SK-N-SH (cell line): ENCODE measurements around the gene MMP14. TPM values are rescaled to one million over a fixed set of nuclear protein-coding genes. Genes with fewer than 3 reads are reported as not detected.

Source experiments
- CTCF ChIA-PET: fragments of 300-600, 350-600 bp; formaldehyde crosslinking; extraction: SDS; loops from one replicate; lab custom pipeline; 2021; lab: Yijun Ruan, JAX
- POLR2A ChIA-PET: fragments of 350-600 bp; sonication (Branson Sonifier 250); formaldehyde crosslinking; extraction: SDS; loops from one replicate; lab custom pipeline; 2020; ENCODE audit warnings: antibody characterized with exemption, inconsistent platforms; lab: Yijun Ruan, JAX
- DNase-seq: peaks from one replicate; pipeline ENCODE4 v3.0.0; 2012
- H2AFZ ChIP-seq: fragments of 200-600 bp; sonication (generic); 2 replicates; pipeline ENCODE4 v1.8.1; 2016; ENCODE audit warnings: antibody characterized with exemption, mild to moderate bottlenecking, low read depth
- H3F3A ChIP-seq: fragments of 200-600 bp; sonication (generic); replicated peaks from 2 replicates; pipeline ENCODE3; 2016; ENCODE audit warnings: antibody characterized with exemption, mild to moderate bottlenecking; ENCODE audit not compliant: insufficient read depth
- H3K27ac ChIP-seq, 2 experiments: fragments of 200-500 bp in 1 of 2; fragments of 200-600 bp in 1 of 2; sonication (Bioruptor generic) in 1 of 2; sonication (generic), shearing (Covaris generic) in 1 of 2; 2 replicates each; pipeline versions ENCODE4 v1.5.1 to v1.6.1; 2014 to 2016; ENCODE audit warnings: low read depth in 2 of 2, inconsistent platforms in 1 of 2, low read length in 1 of 2, mild to moderate bottlenecking in 1 of 2, mixed read lengths in 1 of 2
- H3K27me3 ChIP-seq: fragments of 200-600 bp; sonication (generic), shearing (Covaris generic); 2 replicates; pipeline ENCODE4 v1.6.1; 2016; ENCODE audit warnings: mixed run types; ENCODE audit not compliant: insufficient read depth
- H3K36me3 ChIP-seq, 2 experiments: fragments of 200-500 bp in 1 of 2; fragments of 200-600 bp in 1 of 2; sonication (Bioruptor generic) in 1 of 2; sonication (generic) in 1 of 2; replicated peaks in 1 of 2; 2 replicates each; pipeline versions ENCODE3 to v1.5.1; 2014 to 2016; ENCODE audit warnings: low read length in 1 of 2, mild to moderate bottlenecking in 1 of 2; ENCODE audit not compliant: insufficient read depth in 2 of 2, control insufficient read depth in 1 of 2
- H3K4me1 ChIP-seq, 2 experiments: fragments of 200-500 bp in 1 of 2; fragments of 200-600 bp in 1 of 2; sonication (Bioruptor generic) in 1 of 2; sonication (generic), shearing (Covaris generic) in 1 of 2; 2 replicates each; pipeline versions ENCODE4 v1.5.1 to v1.6.1; 2014 to 2016; ENCODE audit warnings: low read depth in 1 of 2, low read length in 1 of 2, mixed run types in 1 of 2; ENCODE audit not compliant: insufficient read depth in 2 of 2, control insufficient read depth in 1 of 2
- H3K4me2 ChIP-seq: fragments of 200-600 bp; sonication (generic), shearing (Covaris generic); 2 replicates; pipeline ENCODE4 v1.6.1; 2017; ENCODE audit warnings: mixed run types
- H3K4me3 ChIP-seq, 2 experiments: fragments of 200-500 bp in 1 of 2; fragments of 200-600 bp in 1 of 2; sonication (Bioruptor generic) in 1 of 2; sonication (generic), shearing (Covaris generic) in 1 of 2; 2 replicates each; pipeline versions ENCODE4 v1.5.1 to v1.8.1; 2014 to 2016; ENCODE audit warnings: low read depth in 2 of 2, inconsistent platforms in 1 of 2, low read length in 1 of 2, mild to moderate bottlenecking in 1 of 2, mixed read lengths in 1 of 2, moderate library complexity in 1 of 2
- H3K79me2 ChIP-seq: fragments of 200-600 bp; sonication (generic); 2 replicates; pipeline ENCODE4 v1.8.1; 2017; ENCODE audit warnings: mild to moderate bottlenecking; ENCODE audit not compliant: insufficient read depth
- H3K9ac ChIP-seq: fragments of 200-600 bp; sonication (generic); 2 replicates; pipeline ENCODE4 v1.6.1; 2017; ENCODE audit warnings: mixed run types
- H3K9me2 ChIP-seq: fragments of 200-600 bp; sonication (generic); 2 replicates; pipeline ENCODE4 v1.6.1; 2017; ENCODE audit warnings: mixed run types
- H3K9me3 ChIP-seq: fragments of 200-600 bp; sonication (generic); 2 replicates; pipeline ENCODE4 v1.6.1; 2017; ENCODE audit warnings: mixed run types, mild to moderate bottlenecking, moderate library complexity
- H4K20me1 ChIP-seq: fragments of 200-600 bp; sonication (generic); 2 replicates; pipeline ENCODE4 v1.6.1; 2017; ENCODE audit warnings: mild to moderate bottlenecking, mixed run types; ENCODE audit not compliant: insufficient read depth
- CHD2 ChIP-seq: fragments of 150-350 bp; IDR thresholded peaks from 2 replicates; pipeline ENCODE4 v1.6.1; 2018; ENCODE audit warnings: low read length; ENCODE audit not compliant: partially characterized antibody
- EP300 ChIP-seq, 2 experiments: IDR thresholded peaks; 2 replicates each; pipeline versions ENCODE4 v1.4.0 to v1.6.1; 2012; ENCODE audit warnings: borderline replicate concordance in 1 of 2, low read depth in 1 of 2, low read length in 1 of 2
- EZH2phosphoT487 ChIP-seq: fragments of 200-600 bp; sonication (generic); IDR thresholded peaks from 2 replicates; pipeline ENCODE4 v1.6.1; 2017; ENCODE audit warnings: low read depth, mixed run types, mild to moderate bottlenecking, antibody characterized with exemption, moderate library complexity, borderline replicate concordance
- FOSL2 ChIP-seq: IDR thresholded peaks from 2 replicates; pipeline ENCODE4 v1.4.0; 2012; ENCODE audit warnings: low read depth, mild to moderate bottlenecking, moderate library complexity, borderline replicate concordance
- FOXJ3 ChIP-seq: sonication (generic); formaldehyde crosslinking; IDR thresholded peaks from 2 replicates; pipeline ENCODE4 v1.5.1; 2020; ENCODE audit warnings: mild to moderate bottlenecking, missing genetic modification reagents
- FOXM1 ChIP-seq: IDR thresholded peaks from 2 replicates; pipeline ENCODE4 v1.4.0; 2012; ENCODE audit warnings: low read depth, mild to moderate bottlenecking
- GATA2 ChIP-seq: sonication (generic); formaldehyde crosslinking; IDR thresholded peaks from 2 replicates; pipeline ENCODE4 v1.5.0; 2020; ENCODE audit warnings: mild to moderate bottlenecking, missing genetic modification reagents
- JUND ChIP-seq: IDR thresholded peaks from 2 replicates; pipeline ENCODE4 v1.4.0; 2012
- PBX3 ChIP-seq: IDR thresholded peaks from 2 replicates; pipeline ENCODE4; 2012
- RAD21 ChIP-seq: IDR thresholded peaks from 2 replicates; pipeline ENCODE4 v1.6.1; 2012; ENCODE audit warnings: mild to moderate bottlenecking, low read length
- RXRA ChIP-seq: IDR thresholded peaks from 2 replicates; pipeline ENCODE4 v1.4.0; 2012; ENCODE audit warnings: low read depth, mild to moderate bottlenecking, borderline replicate concordance
- SIN3A ChIP-seq: IDR thresholded peaks from 2 replicates; pipeline ENCODE4 v1.6.1; 2012; ENCODE audit warnings: low read depth, mild to moderate bottlenecking, low read length, moderate library complexity, borderline replicate concordance
- YY1 ChIP-seq: IDR thresholded peaks from 2 replicates; pipeline ENCODE4 v1.4.0; 2012; ENCODE audit warnings: low read depth, mild to moderate bottlenecking
- WGBS: methylation state at CpG from one replicate; pipeline ENCODE4 v1.1.6; 2017; ENCODE audit warnings: low lambda C conversion rate; 5-methylcytosine and 5-hydroxymethylcytosine counted together
- polyA plus RNA-seq, 3 experiments: library from polyadenylated mRNA; depleted of rRNA; stranded (reverse); fragments of >200 nt; gene quantifications; 2 replicates each; pipeline ENCODE4 v1.2.3, GENCODE V29; 2012
- TF ChIP-seq, protein P1 (sequence below): IDR thresholded peaks from 2 replicates; pipeline ENCODE4 v1.4.0; 2012; ENCODE audit warnings: low read depth, borderline replicate concordance
- TF ChIP-seq, protein P2 (sequence below): fragments of 150-350 bp; IDR thresholded peaks from 2 replicates; pipeline ENCODE4 v1.6.1; 2017; ENCODE audit warnings: antibody characterized with exemption, low read length, low read depth, borderline replicate concordance
- TF ChIP-seq, protein P3 (sequence below): IDR thresholded peaks from 2 replicates; pipeline ENCODE4 v1.4.0; 2012; ENCODE audit warnings: low read depth, borderline replicate concordance

The MMP14 gene
- polyA plus RNA-seq, 1 of the 3 experiments (the other 2 are of a cell fraction), result 139 TPM

- TF ChIP-seq GATA2 (CRISPR knock-in tag) (no peak), JUND (no peak), FOXJ3 (CRISPR knock-in tag) (no peak)
- TF ChIP-seq, all 33 proteins: peak for 0
These were observed 49.7 kb upstream of the MMP14 start (continued) for GRCh38 chr14:22786685-22787084.

DNA sequence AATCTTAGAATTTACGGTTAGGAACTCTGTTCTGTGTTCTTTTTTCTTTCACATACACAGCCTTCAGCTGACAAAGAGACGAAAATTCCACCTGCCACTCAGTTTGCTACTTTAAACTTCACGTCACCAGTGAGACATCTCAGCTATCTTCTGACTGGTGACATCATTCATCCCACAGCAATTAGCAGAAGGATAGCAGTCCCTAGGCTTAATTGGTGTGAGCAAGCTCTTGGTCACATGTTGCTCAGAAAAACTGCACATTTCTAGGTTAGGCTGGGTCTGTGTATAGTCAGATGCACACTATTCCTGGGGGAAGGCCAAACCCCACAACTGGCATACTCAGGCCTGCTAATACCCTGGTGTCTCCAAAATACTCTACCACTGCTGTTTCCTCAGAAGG is 45.1 kb upstream of the MMP14 start:
- DNase-seq, result no peak
- 27% methylated on average over 3 of the region's 3 CpGs for WGBS
- no peaks in the 10 kb centered on the region for H3K9me3 ChIP-seq
- H3K27me3 ChIP-seq, result peaks cover 16% of the 10 kb centered on the region; the same call in 1 of the 2 replicates
- ChIA-PET POLR2A (no interaction called here), CTCF (no interaction called here)
- no peak overlapping the region for H3K27ac ChIP-seq
- H3K36me3 ChIP-seq, result no peaks in the 10 kb centered on the region
- no peak overlapping the region for H3K9ac ChIP-seq
- H2AFZ ChIP-seq, result no peak overlapping the region
- no peak overlapping the region for H3K4me3 ChIP-seq
- no peaks in the 10 kb centered on the region for H4K20me1 ChIP-seq
- no peaks in the 10 kb centered on the region for H3K4me1 ChIP-seq
- no peaks in the 10 kb centered on the region for H3K9me2 ChIP-seq
- no peaks in the 10 kb centered on the region for H3F3A ChIP-seq
- H3K4me2 ChIP-seq, result no peak overlapping the region
- peak; percentile 25; the same call in 1 of the 2 replicates for TF ChIP-seq PBX3
- no peak for TF ChIP-seq RXRA
- TF ChIP-seq, protein P1, sequence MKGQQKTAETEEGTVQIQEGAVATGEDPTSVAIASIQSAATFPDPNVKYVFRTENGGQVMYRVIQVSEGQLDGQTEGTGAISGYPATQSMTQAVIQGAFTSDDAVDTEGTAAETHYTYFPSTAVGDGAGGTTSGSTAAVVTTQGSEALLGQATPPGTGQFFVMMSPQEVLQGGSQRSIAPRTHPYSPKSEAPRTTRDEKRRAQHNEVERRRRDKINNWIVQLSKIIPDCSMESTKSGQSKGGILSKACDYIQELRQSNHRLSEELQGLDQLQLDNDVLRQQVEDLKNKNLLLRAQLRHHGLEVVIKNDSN, result 0 out of 2 replicates have a peak, but pooled peaks have one; percentile 52
- no peaks in the 10 kb centered on the region for H3K79me2 ChIP-seq

- Histone ChIP-seq H3F3A (no peaks in the 10 kb centered on the region), H3K9me3 (no peaks in the 10 kb centered on the region), H3K27ac (no peak overlapping the region), H2AFZ (no peak overlapping the region), H3K9ac (no peak overlapping the region), H3K36me3 (no peaks in the 10 kb centered on the region), H3K4me2 (no peak overlapping the region), H3K79me2 (no peaks in the 10 kb centered on the region), H3K9me2 (no peaks in the 10 kb centered on the region), H3K4me1 (no peaks in the 10 kb centered on the region), H3K27me3 (peaks cover 24% of the 10 kb centered on the region; the same call in 1 of the 2 replicates), H4K20me1 (no peaks in the 10 kb centered on the region), H3K4me3 (no peak overlapping the region)
- CTCF ChIA-PET, result no interaction called here
- POLR2A ChIA-PET, result no interaction called here
- DNase-seq, result no peak
- TF ChIP-seq, protein P2, sequence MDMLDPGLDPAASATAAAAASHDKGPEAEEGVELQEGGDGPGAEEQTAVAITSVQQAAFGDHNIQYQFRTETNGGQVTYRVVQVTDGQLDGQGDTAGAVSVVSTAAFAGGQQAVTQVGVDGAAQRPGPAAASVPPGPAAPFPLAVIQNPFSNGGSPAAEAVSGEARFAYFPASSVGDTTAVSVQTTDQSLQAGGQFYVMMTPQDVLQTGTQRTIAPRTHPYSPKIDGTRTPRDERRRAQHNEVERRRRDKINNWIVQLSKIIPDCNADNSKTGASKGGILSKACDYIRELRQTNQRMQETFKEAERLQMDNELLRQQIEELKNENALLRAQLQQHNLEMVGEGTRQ, result no peak
- TF ChIP-seq FOXJ3 (CRISPR knock-in tag) (no peak), FOXM1 (no peak), CHD2 (no peak), RXRA (no peak), SIN3A (no peak), EP300 (IDR thresholded peaks at IDR 0.05; ENCODE audit: borderline replicate concordance in 1 of 2, low read depth in 1 of 2, low read length in 1 of 2) (no peak), JUND (no peak), FOSL2 (no peak), GATA2 (CRISPR knock-in tag) (no peak), YY1 (no peak), EZH2phosphoT487 (no peak), RAD21 (no peak), PBX3 (no peak)
- TF ChIP-seq, protein P3, sequence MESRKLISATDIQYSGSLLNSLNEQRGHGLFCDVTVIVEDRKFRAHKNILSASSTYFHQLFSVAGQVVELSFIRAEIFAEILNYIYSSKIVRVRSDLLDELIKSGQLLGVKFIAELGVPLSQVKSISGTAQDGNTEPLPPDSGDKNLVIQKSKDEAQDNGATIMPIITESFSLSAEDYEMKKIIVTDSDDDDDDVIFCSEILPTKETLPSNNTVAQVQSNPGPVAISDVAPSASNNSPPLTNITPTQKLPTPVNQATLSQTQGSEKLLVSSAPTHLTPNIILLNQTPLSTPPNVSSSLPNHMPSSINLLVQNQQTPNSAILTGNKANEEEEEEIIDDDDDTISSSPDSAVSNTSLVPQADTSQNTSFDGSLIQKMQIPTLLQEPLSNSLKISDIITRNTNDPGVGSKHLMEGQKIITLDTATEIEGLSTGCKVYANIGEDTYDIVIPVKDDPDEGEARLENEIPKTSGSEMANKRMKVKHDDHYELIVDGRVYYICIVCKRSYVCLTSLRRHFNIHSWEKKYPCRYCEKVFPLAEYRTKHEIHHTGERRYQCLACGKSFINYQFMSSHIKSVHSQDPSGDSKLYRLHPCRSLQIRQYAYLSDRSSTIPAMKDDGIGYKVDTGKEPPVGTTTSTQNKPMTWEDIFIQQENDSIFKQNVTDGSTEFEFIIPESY, result no peak
- 50% methylated on average over 2 of the region's 2 CpGs for WGBS
These were observed 44.2 kb upstream of the MMP14 start for GRCh38 chr14:22792158-22792557.
